ENCODE results near the gene CBFB.

Gene CBFB

DNA sequence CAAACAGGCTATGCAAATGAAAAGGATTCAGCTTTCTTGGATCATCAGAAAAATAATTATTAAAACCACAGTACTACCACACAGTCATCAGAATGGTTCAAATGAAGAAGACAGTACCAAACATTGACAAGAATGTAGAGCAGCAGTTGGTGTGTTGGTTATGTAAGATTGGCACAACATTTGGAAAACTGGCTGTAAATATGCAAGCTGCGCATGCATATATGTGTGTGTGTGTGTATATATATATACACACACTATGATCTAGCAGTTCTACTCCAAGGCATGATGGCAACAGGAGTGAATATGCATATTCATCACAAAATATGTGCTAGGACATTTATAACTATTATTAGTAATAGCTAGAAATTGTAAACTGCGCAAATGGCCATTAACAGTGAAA lies 46.4 kb downstream of the CBFB start:
- TF ChIP-seq, protein P1, sequence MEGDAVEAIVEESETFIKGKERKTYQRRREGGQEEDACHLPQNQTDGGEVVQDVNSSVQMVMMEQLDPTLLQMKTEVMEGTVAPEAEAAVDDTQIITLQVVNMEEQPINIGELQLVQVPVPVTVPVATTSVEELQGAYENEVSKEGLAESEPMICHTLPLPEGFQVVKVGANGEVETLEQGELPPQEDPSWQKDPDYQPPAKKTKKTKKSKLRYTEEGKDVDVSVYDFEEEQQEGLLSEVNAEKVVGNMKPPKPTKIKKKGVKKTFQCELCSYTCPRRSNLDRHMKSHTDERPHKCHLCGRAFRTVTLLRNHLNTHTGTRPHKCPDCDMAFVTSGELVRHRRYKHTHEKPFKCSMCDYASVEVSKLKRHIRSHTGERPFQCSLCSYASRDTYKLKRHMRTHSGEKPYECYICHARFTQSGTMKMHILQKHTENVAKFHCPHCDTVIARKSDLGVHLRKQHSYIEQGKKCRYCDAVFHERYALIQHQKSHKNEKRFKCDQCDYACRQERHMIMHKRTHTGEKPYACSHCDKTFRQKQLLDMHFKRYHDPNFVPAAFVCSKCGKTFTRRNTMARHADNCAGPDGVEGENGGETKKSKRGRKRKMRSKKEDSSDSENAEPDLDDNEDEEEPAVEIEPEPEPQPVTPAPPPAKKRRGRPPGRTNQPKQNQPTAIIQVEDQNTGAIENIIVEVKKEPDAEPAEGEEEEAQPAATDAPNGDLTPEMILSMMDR (IDR thresholded peaks at IDR 0.05; ENCODE audit: low read depth, low read length, missing control alignments) = no peak
- in situ Hi-C loops (cut with HindIII; ENCODE audit: low sequenced_read_pairs) = no loop called here
- DNase-seq (ENCODE audit: low read depth) = no peak
- H3K4me3 ChIP-seq (ENCODE audit: low read depth, low read length) = no peak overlapping the region

DNA sequence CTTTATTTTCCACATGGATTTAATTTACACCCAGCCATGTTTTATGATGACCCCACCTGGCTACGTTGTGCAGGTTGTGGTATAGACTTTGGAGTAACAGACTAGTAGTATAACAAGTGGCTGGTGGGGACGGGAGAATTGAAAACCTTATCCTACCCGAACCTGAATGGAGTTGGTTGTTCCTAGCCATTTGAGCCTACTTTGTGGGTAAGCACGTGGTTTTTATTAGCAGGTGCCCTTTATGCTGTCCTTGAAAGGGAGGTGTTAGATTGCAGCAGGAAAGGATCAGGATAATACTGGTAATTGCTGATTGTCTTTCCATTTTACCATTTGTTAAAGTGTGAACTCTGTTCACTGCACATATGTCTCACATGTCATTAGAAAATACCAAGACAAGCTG lies 48.9 kb downstream of the CBFB start:
- DNase-seq (ENCODE audit: low read depth) = no peak
- in situ Hi-C loops (cut with HindIII; ENCODE audit: low sequenced_read_pairs) = no loop called here
- TF ChIP-seq, protein P1 (IDR thresholded peaks at IDR 0.05; ENCODE audit: low read depth, low read length, missing control alignments) = no peak
- H3K4me3 ChIP-seq (ENCODE audit: low read depth, low read length) = no peak overlapping the region

DNA sequence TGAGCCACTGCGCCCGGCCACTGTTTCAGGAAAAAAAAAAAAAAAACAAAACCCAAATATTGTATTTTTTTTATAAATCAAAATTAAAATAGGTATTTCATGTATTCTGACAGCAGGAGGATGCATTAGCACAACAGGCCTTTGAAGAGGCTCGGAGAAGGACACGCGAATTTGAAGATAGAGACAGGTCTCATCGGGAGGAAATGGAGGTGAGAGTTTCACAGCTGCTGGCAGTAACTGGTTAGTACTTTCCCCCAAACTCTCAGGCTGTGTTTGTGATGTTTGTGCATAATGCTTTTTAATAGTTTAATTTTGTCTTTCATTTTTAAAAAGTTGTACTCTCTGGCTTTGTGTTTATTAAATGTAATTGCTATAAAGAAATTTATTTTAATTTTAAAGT lies 53.2 kb downstream of the CBFB start:
- in situ Hi-C loops (cut with HindIII; ENCODE audit: low sequenced_read_pairs) = no loop called here
- no peak overlapping the region for H3K4me3 ChIP-seq (ENCODE audit: low read depth, low read length)
- DNase-seq (ENCODE audit: low read depth) = no peak
- TF ChIP-seq, protein P1 (IDR thresholded peaks at IDR 0.05; ENCODE audit: low read depth, low read length, missing control alignments) = no peak

DNA sequence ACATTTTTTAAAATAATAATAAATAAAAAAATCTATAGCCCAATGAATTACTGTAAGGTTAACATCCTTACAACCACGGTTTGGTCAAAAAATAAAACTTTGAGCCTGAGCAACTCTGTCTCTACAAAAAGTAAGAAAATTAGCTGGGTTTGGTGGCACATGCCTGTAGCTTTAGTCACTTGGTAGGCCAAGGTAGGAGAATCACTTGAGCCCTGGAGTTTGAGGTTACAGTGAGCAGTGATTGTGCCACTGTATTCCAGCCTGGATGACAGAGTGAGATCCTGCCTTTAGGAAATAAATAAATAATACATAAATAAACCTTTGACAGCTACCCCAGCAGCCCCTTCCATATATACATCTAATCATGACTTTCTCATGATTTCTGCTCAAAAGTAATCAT lies 53.9 kb downstream of the CBFB start:
- TF ChIP-seq, protein P1 (IDR thresholded peaks at IDR 0.05; ENCODE audit: low read depth, low read length, missing control alignments) = no peak

DNA sequence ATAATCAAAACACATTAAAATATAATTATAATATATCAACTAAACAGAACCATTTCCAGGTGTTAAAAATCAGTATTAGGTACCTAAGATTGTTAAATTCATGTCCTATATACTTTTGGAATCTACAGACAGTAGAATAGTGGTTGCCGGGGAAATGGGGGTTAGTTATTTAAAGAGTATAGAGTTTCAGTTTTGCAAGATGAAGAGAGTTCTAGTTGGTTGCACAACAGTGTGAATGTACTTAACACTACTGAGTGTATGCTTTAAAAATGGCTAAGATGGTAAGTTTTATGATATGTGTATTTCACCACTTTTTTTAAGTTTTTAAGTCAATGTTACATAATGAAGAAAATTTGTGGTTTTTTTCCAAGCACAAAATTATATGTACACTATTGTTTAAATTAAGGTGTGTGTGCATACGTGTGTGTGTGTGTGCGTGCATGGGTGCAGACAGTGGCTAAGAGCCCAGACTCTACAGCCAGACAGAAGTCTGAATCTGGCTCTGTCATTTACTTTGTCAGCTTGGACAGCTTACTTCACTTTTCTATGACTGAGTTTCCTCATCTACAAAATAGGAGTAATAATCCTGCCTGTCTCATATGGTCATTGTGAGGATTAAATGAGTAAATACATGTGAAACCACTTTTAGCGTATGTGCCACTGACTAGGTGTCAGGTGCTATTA lies 55.5 kb downstream of the CBFB start:
- DNase-seq (ENCODE audit: low read depth) = no peak
- no peak overlapping the region for H3K4me3 ChIP-seq (ENCODE audit: low read depth, low read length)
- in situ Hi-C loops (cut with HindIII; ENCODE audit: low sequenced_read_pairs) = loop anchor here (5.0 kb wide), 1 partner anchor 48 kb away; no protein-coding TSS in a partner anchor
- TF ChIP-seq, protein P1 (IDR thresholded peaks at IDR 0.05; ENCODE audit: low read depth, low read length, missing control alignments) = no peak

More for the DNA sequence above, 53.9 kb downstream of the CBFB start:
- no peak for DNase-seq (ENCODE audit: low read depth)
- H3K4me3 ChIP-seq (ENCODE audit: low read depth, low read length) = no peak overlapping the region
- in situ Hi-C loops (cut with HindIII; ENCODE audit: low sequenced_read_pairs) = no loop called here

DNA sequence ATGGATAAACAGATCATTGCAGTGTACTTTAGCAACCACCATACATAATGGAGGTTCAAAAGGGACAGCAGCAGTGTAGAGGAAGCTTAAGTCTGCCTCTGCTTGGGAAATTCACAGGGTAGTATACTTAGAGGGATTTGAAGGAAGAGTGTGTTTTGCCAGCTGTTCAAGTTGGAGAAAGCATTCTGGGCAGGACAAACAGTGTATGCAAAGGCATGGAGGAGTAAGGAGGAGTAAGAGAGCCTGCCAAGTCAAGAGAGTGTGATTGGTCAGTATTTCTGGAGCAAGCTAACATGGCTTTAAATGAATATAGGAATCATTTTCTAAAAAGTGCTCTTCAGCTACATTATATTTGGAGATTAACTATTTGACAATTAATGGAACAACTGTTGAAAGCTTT lies 57.9 kb downstream of the CBFB start:
- TF ChIP-seq, protein P1 (IDR thresholded peaks at IDR 0.05; ENCODE audit: low read depth, low read length, missing control alignments) = no peak
- no peak overlapping the region for H3K4me3 ChIP-seq (ENCODE audit: low read depth, low read length)
- in situ Hi-C loops (cut with HindIII; ENCODE audit: low sequenced_read_pairs) = loop anchor here (5.0 kb wide), 1 partner anchor 45 kb away; no protein-coding TSS in a partner anchor
- DNase-seq (ENCODE audit: low read depth) = no peak
